OCI-LY3 (cell line): ENCODE measurements around the gene SLC37A1.

Source experiments
- CTCF ChIP-seq: fragments of 200-600, 300-600 bp; sonication (generic); IDR thresholded peaks from 2 replicates; pipeline ENCODE4 v1.5.1; 2014; ENCODE audit warnings: antibody characterized with exemption, low read length, low read depth
- EZH2phosphoT487 ChIP-seq: fragments of 200-600 bp; shearing (Covaris generic); IDR thresholded peaks from 2 replicates; pipeline ENCODE4 v1.6.1; 2018; ENCODE audit warnings: antibody characterized with exemption, mixed run types, low read depth

GRCh38 chr21:42512346-42513034, 1.2 kb upstream of the SLC37A1 start:
- no peak for TF ChIP-seq CTCF
- no peak for TF ChIP-seq EZH2phosphoT487
